ENCODE results near the gene RBKS.

- TF ChIP-seq, protein P1, sequence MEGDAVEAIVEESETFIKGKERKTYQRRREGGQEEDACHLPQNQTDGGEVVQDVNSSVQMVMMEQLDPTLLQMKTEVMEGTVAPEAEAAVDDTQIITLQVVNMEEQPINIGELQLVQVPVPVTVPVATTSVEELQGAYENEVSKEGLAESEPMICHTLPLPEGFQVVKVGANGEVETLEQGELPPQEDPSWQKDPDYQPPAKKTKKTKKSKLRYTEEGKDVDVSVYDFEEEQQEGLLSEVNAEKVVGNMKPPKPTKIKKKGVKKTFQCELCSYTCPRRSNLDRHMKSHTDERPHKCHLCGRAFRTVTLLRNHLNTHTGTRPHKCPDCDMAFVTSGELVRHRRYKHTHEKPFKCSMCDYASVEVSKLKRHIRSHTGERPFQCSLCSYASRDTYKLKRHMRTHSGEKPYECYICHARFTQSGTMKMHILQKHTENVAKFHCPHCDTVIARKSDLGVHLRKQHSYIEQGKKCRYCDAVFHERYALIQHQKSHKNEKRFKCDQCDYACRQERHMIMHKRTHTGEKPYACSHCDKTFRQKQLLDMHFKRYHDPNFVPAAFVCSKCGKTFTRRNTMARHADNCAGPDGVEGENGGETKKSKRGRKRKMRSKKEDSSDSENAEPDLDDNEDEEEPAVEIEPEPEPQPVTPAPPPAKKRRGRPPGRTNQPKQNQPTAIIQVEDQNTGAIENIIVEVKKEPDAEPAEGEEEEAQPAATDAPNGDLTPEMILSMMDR (conservative IDR thresholded peaks at IDR 0.05 in 1 of 2, IDR thresholded peaks at IDR 0.05 in 1 of 2; ENCODE audit: low read depth in 1 of 2, low read length in 2 of 2), result no peak
- TF ChIP-seq EZH2 (IDR thresholded peaks at IDR 0.05; ENCODE audit: low read length, missing control alignments), result no peak
Observed at GRCh38 chr2:27901234-27901633, 11.0 kb upstream of the RBKS start.
